Measurements from ENCODE around the gene NAPSA. TPM values are rescaled to one million over a fixed set of nuclear protein-coding genes. Genes with fewer than 3 reads are reported as not detected.
A peak's percentile ranks its signal among the peaks of the same experiment; 100 is the strongest.

NAPSA gene
- total and polyA plus RNA-seq, 7 experiments from 2014 or later, result 0.72 to 8.2 (median 3.6) TPM

DNA sequence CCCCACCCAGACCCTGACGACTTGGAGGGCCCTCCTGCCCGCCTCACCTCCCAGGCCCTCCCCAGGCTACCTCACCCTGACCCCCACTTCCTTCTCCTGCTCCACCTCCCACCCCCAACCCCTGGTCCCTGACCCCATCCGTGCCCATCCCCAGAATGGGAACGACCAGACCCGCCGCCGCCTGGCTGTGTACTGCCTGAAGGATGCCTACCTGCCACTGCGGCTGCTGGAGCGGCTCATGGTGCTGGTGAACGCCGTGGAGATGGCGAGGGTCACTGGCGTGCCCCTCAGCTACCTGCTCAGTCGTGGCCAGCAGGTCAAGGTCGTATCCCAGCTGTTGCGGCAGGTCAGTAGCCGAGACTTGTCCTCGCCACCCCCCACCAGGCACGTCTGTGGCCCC is 41.4 kb upstream of the NAPSA start:
- Histone ChIP-seq H3K4me3 (ENCODE audit: low read length) (no peak overlapping the region), H3K4me1 (ENCODE audit: control insufficient read depth in 2 of 2, insufficient read depth in 2 of 2, low read length in 2 of 2) (no peaks in the 10 kb centered on the region), H3K36me3 (ENCODE audit: control insufficient read depth in 2 of 3, insufficient read depth in 3 of 3, low read length in 3 of 3) (peaks cover 0 to 66% (median 6%) of the 10 kb centered on the region in 3 experiments), H3K9me3 (ENCODE audit: control insufficient read depth in 2 of 3, low read length in 3 of 3) (no peaks in the 10 kb centered on the region), H3K27me3 (ENCODE audit: control insufficient read depth in 2 of 2, insufficient read depth in 2 of 2, low read length in 2 of 2) (no peaks in the 10 kb centered on the region), H3K27ac (ENCODE audit: low read depth, low read length) (no peak overlapping the region)
- DNase-seq, result no peak
- intact Hi-C loops (cut with micrococcal nuclease), result no loop called here
- ATAC-seq, result no peak
- Mint-ChIP-seq H3K4me3 (no peak overlapping the region), H3K27me3 (no peaks in the 10 kb centered on the region), H3K27ac (no peak overlapping the region), H3K4me1 (no peaks in the 10 kb centered on the region), H3K36me3 (peaks cover 0 to 27% (median 0%) of the 10 kb centered on the region in 5 donors), H3K9me3 (no peaks in the 10 kb centered on the region)
- CTCF ChIA-PET, result no interaction called here
- POLR2A ChIA-PET, result no interaction called here

DNA sequence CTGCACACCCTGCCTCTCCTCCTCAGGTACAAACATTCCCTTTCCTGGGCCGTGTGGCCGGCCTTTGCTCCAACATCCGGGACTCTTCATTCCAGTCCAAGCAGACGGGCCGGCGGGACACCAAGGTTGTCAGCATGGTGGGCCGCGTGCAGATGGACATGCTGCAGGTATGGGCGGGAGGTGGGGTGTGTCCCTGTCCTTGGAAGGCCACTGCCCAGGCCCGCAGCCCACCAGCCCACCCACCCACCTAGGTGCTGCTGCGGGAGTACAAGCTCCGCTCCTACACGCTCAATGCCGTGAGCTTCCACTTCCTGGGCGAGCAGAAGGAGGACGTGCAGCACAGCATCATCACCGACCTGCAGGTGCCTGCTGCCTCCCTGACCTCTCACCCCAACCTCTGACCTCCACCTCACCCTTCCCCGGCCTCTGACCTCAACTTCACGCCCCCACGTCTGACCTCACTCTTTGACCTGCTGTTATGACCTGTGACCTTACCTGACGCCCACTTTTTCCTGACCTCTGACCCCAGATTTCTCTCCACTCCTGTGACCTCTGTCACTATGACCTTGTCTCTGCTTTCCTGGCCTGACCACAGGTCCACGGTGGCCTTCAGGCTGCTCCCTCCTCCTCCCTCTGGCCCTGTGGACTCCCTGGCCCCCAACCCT is 40.8 kb upstream of the NAPSA start:
- DNase-seq (no peak), ATAC-seq (no peak)
- H3K27ac Mint-ChIP-seq, result peak overlapping the region in 1 of 9 donors; percentile 90
- intact Hi-C loops (cut with micrococcal nuclease), result no loop called here
- H3K27ac ChIP-seq (ENCODE audit: low read depth, low read length), result no peak overlapping the region
- CTCF ChIA-PET, result no interaction called here
- H3K9me3 ChIP-seq (ENCODE audit: control insufficient read depth in 2 of 3, low read length in 3 of 3), result no peaks in the 10 kb centered on the region
- no peaks in the 10 kb centered on the region for H3K27me3 ChIP-seq (ENCODE audit: control insufficient read depth in 2 of 2, insufficient read depth in 2 of 2, low read length in 2 of 2)
- no peaks in the 10 kb centered on the region for H3K27me3 Mint-ChIP-seq
- peaks cover 0 to 71% (median 6%) of the 10 kb centered on the region in 3 experiments for H3K36me3 ChIP-seq (ENCODE audit: control insufficient read depth in 2 of 3, insufficient read depth in 3 of 3, low read length in 3 of 3)
- peaks cover 0 to 24% (median 0%) of the 10 kb centered on the region in 5 donors for H3K36me3 Mint-ChIP-seq
- POLR2A ChIA-PET, result no interaction called here
- no peak overlapping the region for H3K4me3 Mint-ChIP-seq
- no peak overlapping the region for H3K4me3 ChIP-seq (ENCODE audit: low read length)
- H3K9me3 Mint-ChIP-seq, result no peaks in the 10 kb centered on the region
- peaks cover 0 to 1% (median 0%) of the 10 kb centered on the region in 7 donors for H3K4me1 Mint-ChIP-seq
- no peaks in the 10 kb centered on the region for H3K4me1 ChIP-seq (ENCODE audit: control insufficient read depth in 2 of 2, insufficient read depth in 2 of 2, low read length in 2 of 2)

DNA sequence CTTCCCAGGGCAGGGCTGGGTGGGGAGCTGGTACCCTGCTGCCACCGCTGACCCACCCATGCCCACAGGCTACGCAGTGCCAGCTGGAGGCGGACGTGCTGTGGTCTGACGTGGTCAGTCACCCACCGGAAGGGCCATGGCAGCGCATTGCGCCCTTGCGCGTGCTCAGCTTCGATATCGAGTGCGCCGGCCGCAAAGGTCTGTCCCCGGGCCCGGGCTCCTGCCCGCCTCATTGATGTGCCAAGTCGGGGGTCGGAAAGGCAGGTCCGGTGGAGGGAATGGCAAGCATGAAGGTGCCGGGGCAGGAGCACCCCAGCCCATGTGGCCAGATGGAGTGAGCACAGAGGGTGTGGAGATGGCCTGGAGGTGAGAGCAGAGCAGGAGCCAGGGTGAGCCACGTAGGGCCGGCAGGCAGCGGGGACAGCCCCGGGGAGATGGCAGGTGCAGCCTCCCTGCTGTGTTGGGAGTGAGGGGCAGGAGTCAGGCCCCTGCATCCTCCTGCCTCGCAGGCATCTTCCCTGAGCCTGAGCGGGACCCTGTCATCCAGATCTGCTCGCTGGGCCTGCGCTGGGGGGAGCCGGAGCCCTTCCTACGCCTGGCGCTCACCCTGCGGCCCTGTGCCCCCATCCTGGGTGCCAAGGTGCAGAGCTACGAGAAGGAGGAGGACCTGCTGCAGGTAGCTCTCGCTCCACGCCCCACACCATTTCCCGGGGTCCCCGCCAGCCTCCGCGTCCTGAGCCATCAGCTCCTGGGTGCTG is 37.3 kb upstream of the NAPSA start:
- H3K27me3 Mint-ChIP-seq, result no peaks in the 10 kb centered on the region
- Histone ChIP-seq H3K4me3 (ENCODE audit: low read length) (no peak overlapping the region), H3K27ac (ENCODE audit: low read depth, low read length) (no peak overlapping the region), H3K27me3 (ENCODE audit: control insufficient read depth in 2 of 2, insufficient read depth in 2 of 2, low read length in 2 of 2) (no peaks in the 10 kb centered on the region), H3K36me3 (ENCODE audit: control insufficient read depth in 2 of 3, insufficient read depth in 3 of 3, low read length in 3 of 3) (peaks cover 0 to 55% (median 6%) of the 10 kb centered on the region in 3 experiments), H3K4me1 (ENCODE audit: control insufficient read depth in 2 of 2, insufficient read depth in 2 of 2, low read length in 2 of 2) (no peaks in the 10 kb centered on the region), H3K9me3 (ENCODE audit: control insufficient read depth in 2 of 3, low read length in 3 of 3) (no peaks in the 10 kb centered on the region)
- intact Hi-C loops (cut with micrococcal nuclease), result no loop called here
- ATAC-seq (no peak), DNase-seq (no peak)
- no peak overlapping the region for H3K27ac Mint-ChIP-seq
- POLR2A ChIA-PET, result no interaction called here
- no peak overlapping the region for H3K4me3 Mint-ChIP-seq
- peaks cover 0 to 5% (median 0%) of the 10 kb centered on the region in 7 donors for H3K4me1 Mint-ChIP-seq
- H3K9me3 Mint-ChIP-seq, result no peaks in the 10 kb centered on the region
- H3K36me3 Mint-ChIP-seq, result peaks cover 0 to 25% (median 4%) of the 10 kb centered on the region in 5 donors
- CTCF ChIA-PET, result interaction anchor here (0.7 to 0.8 kb wide), 2 partner anchors 13 to 45 kb away, joined by 3 to 5 read pairs; no protein-coding TSS in a partner anchor

DNA sequence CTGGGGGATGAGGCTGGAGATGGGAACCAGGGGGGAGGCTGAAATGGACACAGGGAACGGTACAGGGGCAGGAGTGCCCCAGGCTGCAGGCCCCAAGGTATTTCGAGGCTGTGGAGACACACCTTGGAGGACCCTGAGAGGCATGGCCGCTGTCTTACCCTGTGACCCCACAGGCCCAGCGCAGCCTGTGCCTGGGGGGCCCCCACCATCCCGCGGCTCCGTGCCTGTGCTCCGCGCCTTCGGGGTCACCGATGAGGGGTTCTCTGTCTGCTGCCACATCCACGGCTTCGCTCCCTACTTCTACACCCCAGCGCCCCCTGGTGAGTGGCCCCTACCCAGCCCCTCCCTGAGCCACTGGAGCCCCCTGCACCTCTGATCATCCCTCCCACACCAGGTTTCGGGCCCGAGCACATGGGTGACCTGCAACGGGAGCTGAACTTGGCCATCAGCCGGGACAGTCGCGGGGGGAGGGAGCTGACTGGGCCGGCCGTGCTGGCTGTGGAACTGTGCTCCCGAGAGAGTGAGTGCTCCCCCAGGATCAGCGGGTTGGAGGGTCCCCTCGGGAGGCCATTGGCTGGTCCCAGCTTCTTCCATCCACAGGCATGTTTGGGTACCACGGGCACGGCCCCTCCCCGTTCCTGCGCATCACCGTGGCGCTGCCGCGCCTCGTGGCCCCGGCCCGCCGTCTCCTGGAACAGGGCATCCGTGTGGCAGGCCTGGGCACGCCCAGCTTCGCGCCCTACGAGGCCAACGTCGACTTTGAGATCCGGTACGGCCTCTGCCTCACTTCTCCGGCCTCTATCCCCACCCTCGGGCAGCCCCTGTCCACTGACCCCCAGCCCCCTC is 36.4 kb upstream of the NAPSA start:
- H3K36me3 Mint-ChIP-seq, result peaks cover 0 to 25% (median 4%) of the 10 kb centered on the region in 5 donors
- ChIA-PET POLR2A (no interaction called here), CTCF (interaction anchor here (0.7 to 0.8 kb wide), 2 partner anchors 14 to 44 kb away, joined by 3 to 5 read pairs; no protein-coding TSS in a partner anchor)

DNA sequence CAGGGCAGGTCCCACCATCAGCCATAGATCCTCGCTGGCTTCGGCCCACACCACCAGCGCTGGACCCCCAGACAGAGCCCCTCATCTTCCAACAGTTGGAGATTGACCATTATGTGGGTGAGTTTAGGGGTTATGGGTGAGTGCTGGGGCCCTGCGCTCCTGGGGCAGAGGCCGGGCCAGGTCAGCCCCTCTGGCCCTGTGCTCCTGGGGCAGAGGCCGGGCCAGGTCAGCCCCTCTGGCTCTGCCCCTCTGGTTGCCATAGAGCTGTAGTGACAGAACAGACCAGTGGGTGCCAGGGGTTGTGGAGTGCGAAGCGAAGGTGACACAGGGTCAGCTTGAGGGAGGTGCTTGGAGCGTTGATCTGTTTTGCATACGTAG is 33.9 kb upstream of the NAPSA start:
- no peaks in the 10 kb centered on the region for H3K27me3 Mint-ChIP-seq
- ChIA-PET POLR2A (no interaction called here), CTCF (no interaction called here)
- Histone ChIP-seq H3K4me1 (ENCODE audit: control insufficient read depth in 2 of 2, insufficient read depth in 2 of 2, low read length in 2 of 2) (no peaks in the 10 kb centered on the region), H3K27me3 (ENCODE audit: control insufficient read depth in 2 of 2, insufficient read depth in 2 of 2, low read length in 2 of 2) (no peaks in the 10 kb centered on the region), H3K27ac (ENCODE audit: low read depth, low read length) (no peak overlapping the region), H3K4me3 (ENCODE audit: low read length) (no peak overlapping the region), H3K9me3 (ENCODE audit: control insufficient read depth in 2 of 3, low read length in 3 of 3) (no peaks in the 10 kb centered on the region), H3K36me3 (ENCODE audit: control insufficient read depth in 2 of 3, insufficient read depth in 3 of 3, low read length in 3 of 3) (peaks cover 0 to 34% (median 0%) of the 10 kb centered on the region in 3 experiments)
- no peak for DNase-seq
- no peak overlapping the region for H3K27ac Mint-ChIP-seq
- intact Hi-C loops (cut with micrococcal nuclease), result no loop called here
- no peak overlapping the region for H3K4me3 Mint-ChIP-seq
- ATAC-seq, result no peak
- peaks cover 0 to 10% (median 4%) of the 10 kb centered on the region in 7 donors for H3K4me1 Mint-ChIP-seq
- peaks cover 4 to 21% (median 7%) of the 10 kb centered on the region in 5 donors for H3K36me3 Mint-ChIP-seq
- no peaks in the 10 kb centered on the region for H3K9me3 Mint-ChIP-seq

More for the DNA sequence above, 36.4 kb upstream of the NAPSA start:
- no peak for ATAC-seq
- H3K27me3 ChIP-seq (ENCODE audit: control insufficient read depth in 2 of 2, insufficient read depth in 2 of 2, low read length in 2 of 2), result no peaks in the 10 kb centered on the region
- H3K9me3 ChIP-seq (ENCODE audit: control insufficient read depth in 2 of 3, low read length in 3 of 3), result no peaks in the 10 kb centered on the region
- Mint-ChIP-seq H3K27me3 (no peaks in the 10 kb centered on the region), H3K4me3 (no peak overlapping the region), H3K4me1 (peaks cover 0 to 5% (median 0%) of the 10 kb centered on the region in 7 donors), H3K9me3 (no peaks in the 10 kb centered on the region), H3K27ac (no peak overlapping the region)
- intact Hi-C loops (cut with micrococcal nuclease), result no loop called here
- no peaks in the 10 kb centered on the region for H3K4me1 ChIP-seq (ENCODE audit: control insufficient read depth in 2 of 2, insufficient read depth in 2 of 2, low read length in 2 of 2)
- no peak overlapping the region for H3K4me3 ChIP-seq (ENCODE audit: low read length)
- H3K36me3 ChIP-seq (ENCODE audit: control insufficient read depth in 2 of 3, insufficient read depth in 3 of 3, low read length in 3 of 3), result peaks cover 0 to 51% (median 6%) of the 10 kb centered on the region in 3 experiments
- H3K27ac ChIP-seq (ENCODE audit: low read depth, low read length), result no peak overlapping the region
- DNase-seq, result no peak

DNA sequence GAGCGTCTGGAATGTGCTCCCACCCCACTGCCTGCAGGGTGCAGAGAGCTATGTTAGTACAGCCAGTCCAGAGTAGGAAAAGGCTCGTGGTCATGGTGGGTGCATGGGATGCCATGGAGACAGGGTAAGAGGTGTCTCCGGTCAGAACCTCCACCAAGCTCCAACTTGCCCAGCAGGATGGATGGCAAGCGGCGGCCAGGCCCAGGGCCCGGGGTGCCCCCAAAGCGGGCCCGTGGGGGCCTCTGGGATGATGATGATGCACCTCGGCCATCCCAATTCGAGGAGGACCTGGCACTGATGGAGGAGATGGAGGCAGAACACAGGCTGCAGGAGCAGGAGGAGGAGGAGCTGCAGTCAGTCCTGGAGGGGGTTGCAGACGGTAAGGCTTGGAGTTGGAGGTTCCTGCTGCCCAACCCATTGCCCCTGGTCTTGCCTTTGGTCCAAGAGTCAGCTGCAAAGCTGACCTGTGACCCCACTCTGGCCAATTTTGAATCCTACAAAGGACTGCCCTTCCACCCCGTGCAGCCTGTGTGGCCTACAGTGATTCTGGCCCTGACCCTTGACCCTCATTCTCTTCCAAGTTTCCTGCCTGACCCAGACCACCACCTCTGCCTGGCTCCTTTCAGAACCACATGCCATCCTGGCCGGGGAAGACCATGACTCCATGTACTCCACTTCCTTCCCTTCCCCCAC is 33.4 kb upstream of the NAPSA start:
- H3K4me3 Mint-ChIP-seq, result no peak overlapping the region
- peaks cover 6 to 18% (median 7%) of the 10 kb centered on the region in 5 donors for H3K36me3 Mint-ChIP-seq
- H3K27me3 Mint-ChIP-seq, result no peaks in the 10 kb centered on the region
- H3K9me3 ChIP-seq (ENCODE audit: control insufficient read depth in 2 of 3, low read length in 3 of 3), result no peaks in the 10 kb centered on the region
- H3K9me3 Mint-ChIP-seq, result no peaks in the 10 kb centered on the region
- DNase-seq (no peak), ATAC-seq (no peak)
- no peak overlapping the region for H3K4me3 ChIP-seq (ENCODE audit: low read length)
- H3K27me3 ChIP-seq (ENCODE audit: control insufficient read depth in 2 of 2, insufficient read depth in 2 of 2, low read length in 2 of 2), result no peaks in the 10 kb centered on the region
- CTCF ChIA-PET, result no interaction called here
- H3K4me1 Mint-ChIP-seq, result peaks cover 0 to 10% (median 4%) of the 10 kb centered on the region in 7 donors
- H3K27ac ChIP-seq (ENCODE audit: low read depth, low read length), result no peak overlapping the region
- POLR2A ChIA-PET, result no interaction called here
- H3K4me1 ChIP-seq (ENCODE audit: control insufficient read depth in 2 of 2, insufficient read depth in 2 of 2, low read length in 2 of 2), result no peaks in the 10 kb centered on the region
- intact Hi-C loops (cut with micrococcal nuclease), result no loop called here
- H3K36me3 ChIP-seq (ENCODE audit: control insufficient read depth in 2 of 3, insufficient read depth in 3 of 3, low read length in 3 of 3), result peaks cover 0 to 31% (median 0%) of the 10 kb centered on the region in 3 experiments
- H3K27ac Mint-ChIP-seq, result peak overlapping the region in 2 of 9 donors; percentile 53 to 70
